PFSK-1 (cell line): ENCODE results near the gene SLC7A10.

Experiments used
- FOXP2 ChIP-seq: optimal IDR thresholded peaks from 2 replicates; pipeline ENCODE3; 2011; ENCODE audit warnings: borderline replicate concordance, control low read depth, inconsistent platforms; ENCODE audit not compliant: insufficient read depth; ENCODE audit errors: extremely low read length, extremely low read depth
- REST ChIP-seq, 2 experiments: IDR thresholded peaks; 2 replicates each; pipeline versions ENCODE4 v1.6.1 to v1.8.0; 2011 to 2012; ENCODE audit warnings: low read depth in 2 of 2, low read length in 2 of 2, control low read depth in 1 of 2, inconsistent platforms in 1 of 2, mild to moderate bottlenecking in 1 of 2, moderate library complexity in 1 of 2; ENCODE audit not compliant: insufficient read depth in 1 of 2
- SIN3A ChIP-seq: IDR thresholded peaks from 2 replicates; pipeline ENCODE4 v1.6.1; 2012; ENCODE audit warnings: mild to moderate bottlenecking, low read length, moderate library complexity, borderline replicate concordance; ENCODE audit not compliant: insufficient read depth

- TF ChIP-seq REST (IDR thresholded peaks at IDR 0.05; ENCODE audit: insufficient read depth in 1 of 2, low read depth in 2 of 2, low read length in 2 of 2) (peak; percentile 46 to 77; a peak in 2 of 4 replicates), SIN3A (no peak), FOXP2 (no peak)
These were observed 31.7 kb downstream of the SLC7A10 start, which contains the start of gene LRP3 for GRCh38 chr19:33193865-33194362.
